OCI-LY7 (cell line): ENCODE measurements around the gene SLC2A13. TPM values are rescaled to one million over a fixed set of nuclear protein-coding genes. Genes with fewer than 3 reads are reported as not detected.

Experiments used
- BruUV-seq: library from RNA; stranded (reverse); fragments of 400-500 nt; replicated peaks from 2 replicates; lab custom pipeline; 2021; lab: Mats Ljungman, UMichigan
- CTCF ChIA-PET: fragments of 300-600 bp; sonication (Branson Sonifier 250); formaldehyde crosslinking; loops from one replicate; lab custom pipeline; 2022; ENCODE audit warnings: antibody characterized with exemption; ENCODE audit not compliant: unreplicated experiment; lab: Charles Lee
- POLR2A ChIA-PET: fragments of 300-600 bp; sonication (Branson Sonifier 250); formaldehyde crosslinking; loops from one replicate; lab custom pipeline; 2022; ENCODE audit warnings: antibody characterized with exemption; lab: Charles Lee
- DNase-seq: peaks from one replicate; pipeline ENCODE4 v3.0.0-alpha.2; 2015; ENCODE audit warnings: low spot score
- H2AFZ ChIP-seq: fragments of 200-600 bp; sonication (generic), shearing (Covaris generic); 2 replicates; pipeline ENCODE4 v1.6.1; 2014; ENCODE audit warnings: mild to moderate bottlenecking, antibody characterized with exemption, low read length, moderate library complexity
- H3K27ac ChIP-seq: fragments of 200-600 bp; sonication (generic); 2 replicates; pipeline ENCODE4 v1.5.1; 2014; ENCODE audit warnings: mixed run types, low read depth, mild to moderate bottlenecking, moderate library complexity, low read length, inconsistent platforms; ENCODE audit not compliant: poor library complexity, severe bottlenecking
- H3K36me3 ChIP-seq: fragments of 200-600 bp; sonication (generic); 2 replicates; pipeline ENCODE4 v1.6.1; 2014; ENCODE audit warnings: mild to moderate bottlenecking, antibody characterized with exemption, low read length, moderate library complexity, mixed read lengths; ENCODE audit not compliant: insufficient read depth
- H3K4me1 ChIP-seq: fragments of 200-600 bp; sonication (generic); 2 replicates; pipeline ENCODE4 v1.5.1; 2014; ENCODE audit warnings: mild to moderate bottlenecking, low read length; ENCODE audit not compliant: insufficient read depth, poor library complexity, severe bottlenecking
- H3K4me2 ChIP-seq: fragments of 200-600 bp; sonication (generic); 2 replicates; pipeline ENCODE4 v1.6.1; 2014; ENCODE audit warnings: mild to moderate bottlenecking, low read length
- H3K4me3 ChIP-seq: fragments of 200-600 bp; sonication (generic); 2 replicates; pipeline ENCODE4 v1.5.1; 2014; ENCODE audit warnings: mild to moderate bottlenecking, low read depth, low read length; ENCODE audit not compliant: poor library complexity, severe bottlenecking
- H3K79me2 ChIP-seq: fragments of 200-600 bp; sonication (generic); 2 replicates; pipeline ENCODE4 v1.6.1; 2016; ENCODE audit warnings: low read depth, mild to moderate bottlenecking, low read length, moderate library complexity, mixed read lengths; ENCODE audit not compliant: insufficient read depth
- H3K9me2 ChIP-seq: fragments of 200-600 bp; sonication (generic); 2 replicates; pipeline ENCODE4 v1.6.1; 2016; ENCODE audit warnings: mild to moderate bottlenecking, low read length, mixed read lengths; ENCODE audit not compliant: insufficient read depth
- H3K9me3 ChIP-seq: fragments of 200-600 bp; sonication (generic); 2 replicates; pipeline ENCODE4 v1.6.1; 2014; ENCODE audit warnings: mild to moderate bottlenecking, mixed run types, low read length, mixed read lengths
- H4K20me1 ChIP-seq: fragments of 200-600 bp; sonication (generic); 2 replicates; pipeline ENCODE4 v1.6.1; 2014; ENCODE audit warnings: mild to moderate bottlenecking, antibody characterized with exemption, low read length, moderate library complexity, mixed read lengths; ENCODE audit not compliant: insufficient read depth
- EZH2phosphoT487 ChIP-seq: fragments of 200-600 bp; sonication (generic); IDR thresholded peaks from 2 replicates; pipeline ENCODE4 v1.6.1; 2018; ENCODE audit warnings: low read depth, borderline replicate concordance, mild to moderate bottlenecking, mixed run types, antibody characterized with exemption, low read length, moderate library complexity, mixed read lengths
- intact Hi-C: fragments of 100-400 bp; cut with micrococcal nuclease; formaldehyde crosslinking; loops from one replicate; pipeline ENCODE4 v1.10.0; 2022; ENCODE audit not compliant: unreplicated experiment
- total RNA-seq, 2 experiments: library from RNA; depleted of rRNA in 1 of 2; stranded (reverse); fragments of >200 nt in 1 of 2; shearing (Covaris generic) in 1 of 2; gene quantifications; 2 replicates each; pipeline ENCODE4 v1.2.3, GENCODE V29; 2014 to 2022
- TF ChIP-seq, protein P1 (sequence below): fragments of 200-600 bp; sonication (generic); conservative IDR thresholded peaks from 2 replicates; pipeline ENCODE4 v1.5.1; 2014; ENCODE audit warnings: mild to moderate bottlenecking, antibody characterized with exemption, low read length, moderate library complexity, mixed read lengths

SLC2A13 gene
- total RNA-seq, 2 experiments from 2014 or later = 12.4 to 16.5 TPM

GRCh38 chr12:39872425-39872824, 233.5 kb downstream of the SLC2A13 start:
- no TSS peak for BruUV-seq
- Histone ChIP-seq H2AFZ (no peak overlapping the region), H3K36me3 (no peaks in the 10 kb centered on the region), H3K9me3 (no peaks in the 10 kb centered on the region), H3K4me3 (no peak overlapping the region), H4K20me1 (no peaks in the 10 kb centered on the region), H3K9me2 (no peaks in the 10 kb centered on the region), H3K4me1 (no peaks in the 10 kb centered on the region), H3K79me2 (no peaks in the 10 kb centered on the region), H3K27ac (no peak overlapping the region), H3K4me2 (no peak overlapping the region)
- no peak for DNase-seq
- TF ChIP-seq, protein P1, sequence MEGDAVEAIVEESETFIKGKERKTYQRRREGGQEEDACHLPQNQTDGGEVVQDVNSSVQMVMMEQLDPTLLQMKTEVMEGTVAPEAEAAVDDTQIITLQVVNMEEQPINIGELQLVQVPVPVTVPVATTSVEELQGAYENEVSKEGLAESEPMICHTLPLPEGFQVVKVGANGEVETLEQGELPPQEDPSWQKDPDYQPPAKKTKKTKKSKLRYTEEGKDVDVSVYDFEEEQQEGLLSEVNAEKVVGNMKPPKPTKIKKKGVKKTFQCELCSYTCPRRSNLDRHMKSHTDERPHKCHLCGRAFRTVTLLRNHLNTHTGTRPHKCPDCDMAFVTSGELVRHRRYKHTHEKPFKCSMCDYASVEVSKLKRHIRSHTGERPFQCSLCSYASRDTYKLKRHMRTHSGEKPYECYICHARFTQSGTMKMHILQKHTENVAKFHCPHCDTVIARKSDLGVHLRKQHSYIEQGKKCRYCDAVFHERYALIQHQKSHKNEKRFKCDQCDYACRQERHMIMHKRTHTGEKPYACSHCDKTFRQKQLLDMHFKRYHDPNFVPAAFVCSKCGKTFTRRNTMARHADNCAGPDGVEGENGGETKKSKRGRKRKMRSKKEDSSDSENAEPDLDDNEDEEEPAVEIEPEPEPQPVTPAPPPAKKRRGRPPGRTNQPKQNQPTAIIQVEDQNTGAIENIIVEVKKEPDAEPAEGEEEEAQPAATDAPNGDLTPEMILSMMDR = no peak
- no peak for TF ChIP-seq EZH2phosphoT487
- CTCF ChIA-PET = no interaction called here
- POLR2A ChIA-PET = interaction anchor here (0.7 kb wide), 1 partner anchor 9 kb away, joined by 3 read pairs; no protein-coding TSS in a partner anchor
- intact Hi-C loops = no loop called here

DNA sequence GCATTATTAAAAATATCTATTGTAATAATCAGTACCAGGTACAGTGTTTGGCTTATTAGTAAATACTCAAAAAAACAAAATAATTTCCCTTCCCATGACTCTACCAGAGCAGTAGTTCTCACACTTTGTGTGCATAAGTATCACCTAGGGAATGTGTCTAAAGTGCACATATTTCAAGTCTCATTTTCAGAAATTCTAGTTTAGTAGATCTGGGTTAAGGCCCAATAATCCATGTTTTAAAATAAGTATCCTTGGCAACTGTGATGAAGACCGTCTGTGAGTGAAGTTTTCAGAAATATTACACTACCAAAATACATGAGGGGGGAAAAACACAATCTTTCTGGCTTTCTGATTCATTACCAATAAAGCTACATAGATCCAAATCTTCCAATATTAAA, 237.6 kb downstream of the SLC2A13 start:
- Histone ChIP-seq H2AFZ (no peak overlapping the region), H3K4me1 (no peaks in the 10 kb centered on the region), H3K4me2 (no peak overlapping the region), H4K20me1 (no peaks in the 10 kb centered on the region), H3K36me3 (no peaks in the 10 kb centered on the region), H3K9me2 (no peaks in the 10 kb centered on the region), H3K79me2 (no peaks in the 10 kb centered on the region), H3K4me3 (no peak overlapping the region), H3K9me3 (no peaks in the 10 kb centered on the region), H3K27ac (no peak overlapping the region)
- ChIA-PET CTCF (no interaction called here), POLR2A (interaction anchor here (0.7 kb wide), 1 partner anchor 9 kb away, joined by 3 read pairs; no protein-coding TSS in a partner anchor)
- no TSS peak for BruUV-seq
- TF ChIP-seq EZH2phosphoT487 = no peak
- TF ChIP-seq, protein P1 = no peak
- DNase-seq = no peak
- intact Hi-C loops = no loop called here

DNA sequence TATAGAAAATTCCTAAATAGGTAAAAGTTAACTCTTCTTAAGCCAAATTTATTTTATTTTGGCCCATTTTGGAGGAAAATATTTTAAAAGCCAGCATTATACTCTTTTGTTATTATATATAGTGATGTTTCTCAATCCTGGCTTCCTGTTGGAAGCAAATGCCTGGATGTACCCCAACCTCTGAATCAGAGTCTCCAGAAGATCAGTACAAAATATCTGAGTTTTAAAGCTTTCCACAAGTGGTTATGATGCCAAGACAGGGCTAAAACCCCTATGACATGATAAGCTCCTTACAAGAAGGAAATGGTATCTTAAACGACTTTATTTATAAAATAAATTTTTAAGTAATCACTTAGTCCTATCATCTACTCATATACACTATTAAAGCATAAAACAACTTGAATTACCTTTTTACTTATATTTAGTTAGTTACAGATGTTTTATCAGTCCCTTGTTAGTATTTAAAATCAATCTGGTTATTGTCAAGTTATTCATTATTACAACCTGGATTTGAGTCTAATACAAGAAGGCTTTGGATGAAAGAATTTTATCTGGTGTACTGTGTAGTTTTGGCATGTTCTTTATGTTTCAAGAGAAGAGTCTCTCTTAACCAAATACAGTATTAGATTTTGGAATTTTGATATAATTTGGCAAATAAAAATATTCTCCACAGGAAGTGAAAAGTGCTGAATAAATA, 238.1 kb downstream of the SLC2A13 start:
- no TSS peak for BruUV-seq
- Histone ChIP-seq H3K9me3 (no peaks in the 10 kb centered on the region), H3K9me2 (no peaks in the 10 kb centered on the region), H2AFZ (no peak overlapping the region), H3K27ac (no peak overlapping the region), H3K36me3 (no peaks in the 10 kb centered on the region), H3K79me2 (no peaks in the 10 kb centered on the region), H3K4me1 (no peaks in the 10 kb centered on the region), H3K4me3 (no peak overlapping the region), H4K20me1 (no peaks in the 10 kb centered on the region), H3K4me2 (no peak overlapping the region)
- CTCF ChIA-PET = no interaction called here
- POLR2A ChIA-PET = interaction anchor here (0.7 kb wide), 1 partner anchor 9 kb away, joined by 3 read pairs; no protein-coding TSS in a partner anchor
- no peak for DNase-seq
- intact Hi-C loops = no loop called here
- no peak for TF ChIP-seq EZH2phosphoT487
